ENCODE measurements around the gene LRP8.

LRP8 gene

DNA sequence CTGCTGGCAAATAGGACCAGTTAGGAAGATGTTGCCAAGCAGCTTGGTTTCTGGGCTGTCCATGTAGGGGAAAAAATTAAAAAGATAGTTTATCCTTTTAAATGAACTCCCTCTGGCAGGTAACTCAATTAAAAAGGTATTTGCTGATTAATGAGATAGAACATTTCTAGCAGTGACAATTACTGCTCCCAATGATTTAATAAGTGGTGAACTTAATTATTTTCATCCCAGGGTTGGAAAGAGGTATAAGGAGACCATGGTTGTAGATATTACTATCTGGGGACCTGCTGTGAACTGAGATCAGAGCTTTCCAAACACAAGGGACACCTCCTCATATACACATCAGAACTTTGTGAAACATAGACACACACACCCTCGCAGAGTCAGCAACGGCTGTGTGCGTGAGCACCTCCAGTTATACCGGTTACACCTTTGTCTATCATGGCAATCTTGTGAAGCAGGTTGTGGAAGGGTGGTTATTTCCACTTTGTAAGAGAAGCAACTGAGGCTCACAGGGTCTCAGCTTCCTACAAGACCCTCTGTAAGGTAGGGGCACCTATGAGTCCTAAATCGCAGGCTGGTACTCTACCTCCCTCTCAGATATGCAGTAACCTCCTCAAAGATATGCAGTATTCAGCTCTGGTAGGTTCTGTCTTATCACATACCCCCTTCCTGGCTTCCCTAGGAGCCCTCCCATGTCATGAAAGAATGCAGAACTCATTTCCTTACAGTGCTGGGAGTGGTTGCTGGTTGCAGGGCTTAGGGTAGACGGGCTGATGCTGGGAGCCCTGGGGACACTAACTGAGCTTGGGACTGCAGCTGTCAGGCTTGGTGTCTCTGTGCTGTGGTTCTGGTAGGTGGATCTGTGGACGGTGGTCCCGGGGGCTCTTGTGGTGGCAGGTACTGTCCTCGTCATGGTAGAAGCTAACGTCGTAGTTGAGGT is 71.1 kb downstream of the LRP8 start:
- no peak for DNase-seq

DNA sequence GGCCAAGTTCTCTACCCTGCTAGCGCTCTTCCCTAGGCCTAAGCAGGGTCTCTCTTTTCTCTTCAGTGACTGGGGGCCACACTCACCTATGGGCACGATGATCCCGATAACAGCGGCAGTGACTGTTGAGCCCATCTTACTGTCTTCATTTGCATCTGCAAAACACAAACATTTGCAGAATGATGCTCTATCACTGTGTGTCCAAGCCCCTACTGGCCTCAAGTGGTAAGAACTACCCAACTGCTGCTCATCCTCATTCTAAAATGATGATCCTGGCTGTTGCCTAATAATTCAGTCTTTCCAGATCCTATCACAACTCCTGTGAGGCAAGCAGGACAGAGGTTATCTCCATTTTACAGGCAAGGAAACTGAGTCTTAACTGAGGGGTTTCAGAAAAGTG is 72.8 kb downstream of the LRP8 start:
- DNase-seq, result no peak

DNA sequence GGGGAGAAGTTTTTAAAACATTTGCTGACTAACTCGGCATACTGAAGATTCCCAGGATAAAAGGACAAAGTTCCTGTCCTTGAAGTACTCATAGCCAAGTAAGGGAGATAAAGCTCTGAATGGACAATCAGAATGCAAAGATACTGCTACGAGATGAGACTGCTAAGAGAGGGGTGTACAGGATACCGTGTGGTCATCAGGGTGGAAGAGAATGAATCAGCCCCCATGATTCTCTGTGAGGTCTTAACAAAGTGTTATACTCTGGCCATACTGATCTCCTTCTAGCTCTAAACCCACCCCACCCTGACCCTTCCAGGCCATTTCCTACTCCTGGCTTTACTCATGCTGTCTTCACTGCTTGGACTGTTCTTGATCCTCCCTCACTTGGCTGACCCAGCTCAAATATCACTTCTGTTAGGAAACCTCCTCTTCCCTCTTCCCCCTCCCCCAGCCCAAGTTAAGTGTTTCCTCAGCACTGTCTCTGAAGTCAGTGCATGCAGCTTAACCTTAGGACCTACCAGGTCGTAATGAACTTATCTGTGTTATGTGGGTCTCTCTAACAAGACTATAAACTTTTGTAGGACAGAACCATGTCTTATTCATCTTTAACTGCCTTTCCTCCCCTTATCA is 73.7 kb downstream of the LRP8 start:
- DNase-seq, result no peak

DNA sequence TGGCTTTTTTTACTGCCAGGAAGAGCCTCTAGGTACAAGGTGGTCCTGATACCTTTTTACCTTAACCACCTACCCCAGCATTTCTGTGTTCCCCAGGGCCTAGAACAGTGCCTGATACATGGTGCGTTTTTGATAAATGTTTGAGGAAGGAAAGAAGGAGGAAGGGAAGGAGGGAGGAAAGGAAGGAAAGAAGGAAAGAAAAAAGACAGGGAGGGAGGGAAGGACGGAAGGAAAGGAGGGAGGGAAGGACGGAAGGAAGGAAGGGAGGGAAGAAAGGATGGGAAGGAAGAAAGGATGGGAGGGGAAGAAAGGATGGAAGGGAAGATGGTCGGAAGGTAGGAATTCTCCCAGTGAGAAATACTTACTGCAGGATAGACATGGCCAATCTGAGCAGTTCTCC is 77.5 kb downstream of the LRP8 start:
- DNase-seq, result no peak

DNA sequence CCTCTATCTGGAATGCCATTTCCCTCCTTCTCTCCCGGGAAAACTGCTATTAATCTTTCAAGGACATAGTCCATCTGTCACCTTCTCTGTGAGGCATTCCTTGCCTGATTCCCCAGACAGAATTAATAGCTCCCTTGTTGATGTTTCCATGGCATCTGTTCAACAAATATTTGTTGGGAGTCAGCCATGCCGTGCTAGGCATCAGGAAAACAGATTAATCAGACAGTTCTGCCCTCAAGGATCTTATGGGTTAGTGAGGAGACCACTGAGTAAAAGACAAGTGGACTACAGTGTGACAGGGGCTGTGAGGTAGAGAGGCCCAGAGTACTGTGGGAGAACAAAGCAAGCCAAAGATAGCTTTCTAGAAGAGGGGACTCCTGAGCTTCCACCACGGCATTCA is 78.2 kb downstream of the LRP8 start:
- DNase-seq, result no peak

DNA sequence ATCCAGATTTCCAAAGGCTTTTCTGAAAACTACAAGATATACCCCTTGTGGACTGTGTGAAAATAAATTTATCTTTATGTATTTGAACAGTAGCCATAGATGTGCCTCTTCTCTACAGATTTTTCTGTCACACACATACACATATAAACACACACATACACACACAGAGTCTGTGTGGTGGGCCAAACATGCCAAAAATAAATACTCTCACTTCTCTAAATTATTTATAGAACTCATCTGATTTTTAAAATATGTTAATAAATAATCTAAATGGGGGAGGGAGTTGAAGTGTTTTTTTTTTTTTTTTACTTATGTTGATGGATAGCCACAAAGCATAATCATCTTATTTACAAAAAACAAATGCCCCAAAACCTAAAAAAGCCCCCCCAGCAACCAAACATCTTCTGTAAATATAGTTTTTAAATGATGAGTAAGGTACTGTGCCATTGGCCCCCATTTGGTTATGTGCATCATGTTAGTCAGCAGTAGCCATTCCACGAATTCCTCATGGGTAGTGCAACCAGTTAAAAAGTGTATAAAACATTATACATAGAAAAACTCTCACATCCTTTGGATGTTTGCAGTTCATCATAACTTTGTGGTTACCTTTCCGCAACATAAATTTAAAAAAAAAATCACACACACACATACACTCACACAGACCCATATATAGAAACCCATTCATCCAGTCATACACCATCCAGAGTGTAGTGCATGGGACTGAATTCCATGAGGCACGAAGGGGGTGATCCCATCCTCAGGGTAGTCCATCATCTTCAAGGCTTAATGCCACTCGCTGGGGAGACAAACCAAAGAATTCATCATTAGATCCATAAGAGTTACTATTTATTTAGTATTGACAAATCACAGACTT is 81.4 kb downstream of the LRP8 start:
- no peak for DNase-seq

DNA sequence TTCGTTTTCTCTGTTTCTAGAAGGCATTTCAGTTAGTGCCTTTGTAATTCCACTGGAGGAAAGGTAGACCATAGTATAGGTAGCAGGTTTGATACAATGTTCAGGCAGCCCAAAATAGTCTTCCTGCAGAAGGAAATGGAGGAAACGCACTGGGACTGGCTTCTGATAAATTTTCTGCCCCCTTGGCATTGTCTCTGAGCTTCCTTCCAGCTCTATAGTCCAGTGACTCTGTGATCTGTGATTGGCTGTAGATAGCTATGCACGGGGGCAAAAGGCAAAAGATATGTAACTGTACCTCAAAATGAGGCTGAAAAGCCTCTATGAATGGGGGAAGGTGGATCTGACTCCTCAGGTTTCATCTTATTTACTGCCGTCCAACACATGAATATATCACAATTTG is 83.7 kb downstream of the LRP8 start:
- DNase-seq, result no peak

DNA sequence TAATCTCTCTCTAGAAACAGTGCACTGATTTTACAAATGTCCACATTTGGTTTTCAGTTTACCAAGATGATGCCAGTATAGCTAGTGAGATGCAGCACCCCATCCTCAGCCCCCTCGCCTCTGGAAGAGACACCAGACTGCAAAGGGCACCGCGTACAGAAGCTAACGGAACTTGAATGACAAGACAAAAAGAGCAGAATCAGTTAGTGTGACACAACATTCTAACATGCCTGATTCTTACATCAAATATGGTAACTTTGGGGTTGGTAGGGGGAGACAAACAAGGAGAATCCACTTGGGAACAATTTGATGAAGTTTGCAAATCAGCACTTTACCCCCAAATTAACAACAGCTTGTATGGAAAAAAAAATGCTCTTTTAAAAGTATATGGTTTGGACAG is 85.5 kb downstream of the LRP8 start:
- no peak for DNase-seq

DNA sequence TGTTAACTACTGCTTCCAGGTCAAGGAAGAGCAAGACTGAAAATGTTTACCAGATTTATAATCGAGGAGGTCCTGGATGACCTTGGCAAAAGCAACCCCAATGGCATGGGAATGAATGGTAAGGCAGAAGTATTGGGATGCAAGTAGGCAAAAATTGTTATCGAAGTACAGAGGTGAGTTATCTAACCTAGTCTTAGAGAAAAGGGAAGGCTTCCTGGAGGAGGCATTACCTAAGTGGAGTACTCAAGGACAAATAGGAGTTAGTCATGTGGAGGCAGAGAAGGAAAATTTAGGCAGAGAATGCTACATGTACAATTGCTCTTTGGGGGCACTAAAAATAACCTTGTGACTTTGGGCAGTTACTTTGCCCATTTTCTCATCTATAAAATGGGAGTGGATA is 86.0 kb downstream of the LRP8 start:
- no peak for DNase-seq

DNA sequence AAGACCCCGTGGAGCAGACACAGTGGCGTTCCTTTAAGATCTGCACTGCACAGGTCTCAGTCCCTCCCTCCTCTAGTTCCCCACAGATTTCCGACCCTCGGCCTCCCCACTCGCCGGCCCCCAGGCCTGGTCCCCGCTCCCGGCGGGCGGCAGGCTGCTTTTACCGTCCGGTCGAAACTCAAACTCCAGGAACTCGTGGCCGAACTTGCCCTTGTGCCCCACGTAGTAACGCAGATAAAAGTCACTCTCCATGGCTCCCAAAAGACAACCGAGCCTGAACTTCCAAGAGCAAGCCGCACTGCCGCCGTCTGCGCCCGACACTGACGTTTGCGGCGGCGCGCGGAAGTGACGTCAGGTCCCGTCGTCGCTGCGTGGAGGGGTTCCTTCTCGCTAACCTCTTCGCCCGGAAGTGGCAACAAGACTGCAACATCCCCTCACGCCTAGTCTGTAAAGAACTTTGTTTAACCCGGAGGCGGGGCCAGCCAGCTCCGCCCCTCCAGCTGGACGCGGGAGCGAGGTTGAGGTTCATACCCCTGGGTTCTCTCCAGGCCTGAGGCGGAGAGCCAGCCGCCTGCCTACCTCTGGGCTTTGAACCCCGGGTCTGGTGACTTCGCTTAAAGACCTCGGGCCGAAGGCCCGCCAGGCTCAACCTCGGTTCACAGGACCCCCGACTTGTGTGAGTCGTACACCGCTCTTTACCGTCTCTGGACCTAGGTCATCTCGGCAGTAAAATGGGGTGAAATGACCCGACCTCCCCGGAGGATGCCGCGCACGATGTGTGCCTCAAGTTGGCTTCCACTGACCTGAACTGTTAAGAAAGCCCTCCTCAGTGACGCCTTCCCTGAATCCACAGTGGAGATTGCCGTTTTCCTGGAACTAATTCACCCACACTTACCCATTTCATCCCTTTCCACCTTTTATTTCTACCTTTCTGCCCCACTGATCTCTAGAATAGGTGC is 89.4 kb downstream of the LRP8 start, which contains the start of gene MAGOH:
MAGOH (minus strand) TSS at position 322 of the 959 bp plus-strand sequence; CDS start at position 252, 70 bp downstream.
- DNase-seq, result peak; percentile 59 to 75

DNA sequence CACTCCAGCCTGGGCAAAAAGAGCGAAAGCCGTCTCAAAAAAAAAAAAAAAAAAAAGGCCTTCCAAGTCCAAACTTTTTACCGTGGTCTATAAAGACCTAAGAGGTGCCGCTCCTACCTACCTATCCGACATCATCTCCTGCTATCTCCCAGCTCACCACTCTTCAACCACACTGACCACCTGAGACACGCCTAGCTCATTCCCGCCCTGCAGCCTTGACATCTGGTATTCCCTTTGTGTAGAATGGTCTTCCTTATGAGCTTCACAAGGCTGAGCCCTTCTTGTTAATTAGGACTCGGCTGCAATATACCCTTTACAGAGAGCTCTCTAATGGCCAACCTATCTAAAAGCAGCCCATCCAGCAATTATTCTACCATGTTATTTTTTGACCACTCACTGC is 90.2 kb downstream of the LRP8 start:
- no peak for DNase-seq

DNA sequence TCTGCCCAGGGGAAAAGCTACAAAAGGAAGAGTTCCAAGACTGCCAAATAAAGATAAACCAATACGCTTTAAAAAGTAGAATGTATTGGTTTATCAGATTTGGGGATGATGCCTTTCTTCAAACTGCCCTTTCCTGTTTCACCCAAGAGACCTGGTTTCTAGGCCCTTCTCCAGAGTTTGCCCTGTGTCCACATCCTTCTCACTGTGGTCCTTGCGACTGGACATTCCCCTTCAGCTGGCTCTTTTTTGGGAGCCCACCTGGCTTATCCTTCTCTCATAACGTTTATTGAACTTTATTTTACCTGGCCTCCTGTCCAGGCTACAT is 106.9 kb downstream of the LRP8 start:
- DNase-seq, result no peak

DNA sequence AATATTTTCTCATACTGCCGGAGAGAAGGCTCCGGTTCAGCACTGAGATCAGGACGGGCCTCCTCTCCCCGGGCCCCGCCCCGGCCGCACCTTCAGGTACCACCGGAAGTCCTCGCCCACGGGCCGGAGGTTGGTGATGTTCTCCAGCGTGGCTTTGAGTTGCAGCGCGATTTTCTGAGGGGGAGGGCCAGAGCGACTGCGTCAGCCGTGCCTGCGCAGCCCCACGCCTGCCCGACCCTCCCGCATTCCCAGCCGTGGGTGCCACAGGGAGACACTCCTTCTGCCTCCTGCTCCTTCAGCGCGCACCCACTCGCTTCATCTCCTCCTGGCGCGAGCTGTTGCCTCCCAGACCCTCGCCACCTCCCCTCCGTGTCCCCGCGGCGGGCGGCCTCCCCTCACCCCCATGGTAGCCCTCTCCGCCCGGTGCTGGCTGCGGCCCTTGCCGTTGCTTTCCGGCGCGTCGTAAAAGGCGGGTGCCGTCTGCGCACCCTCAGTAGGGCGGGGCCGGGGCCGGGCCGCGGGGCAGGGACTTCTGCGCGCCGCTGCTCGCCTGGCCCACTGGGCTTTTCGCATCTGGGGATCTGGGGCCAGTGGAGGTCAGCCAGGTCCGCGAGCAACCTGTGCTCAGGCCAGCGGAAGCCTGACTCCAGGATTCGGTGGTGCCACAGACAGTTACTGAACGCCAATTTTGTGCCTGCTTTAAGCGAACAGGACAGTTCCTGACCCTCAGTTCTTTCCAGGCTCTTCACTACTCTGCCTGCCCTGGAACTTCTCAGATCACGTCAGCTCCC is 107.5 kb downstream of the LRP8 start, which contains the start of gene CZIB:
CZIB (minus strand) TSS at position 464 of the 791 bp plus-strand sequence; CDS start at position 405, 59 bp downstream.
- DNase-seq, result peak; percentile 91 to 92

DNA sequence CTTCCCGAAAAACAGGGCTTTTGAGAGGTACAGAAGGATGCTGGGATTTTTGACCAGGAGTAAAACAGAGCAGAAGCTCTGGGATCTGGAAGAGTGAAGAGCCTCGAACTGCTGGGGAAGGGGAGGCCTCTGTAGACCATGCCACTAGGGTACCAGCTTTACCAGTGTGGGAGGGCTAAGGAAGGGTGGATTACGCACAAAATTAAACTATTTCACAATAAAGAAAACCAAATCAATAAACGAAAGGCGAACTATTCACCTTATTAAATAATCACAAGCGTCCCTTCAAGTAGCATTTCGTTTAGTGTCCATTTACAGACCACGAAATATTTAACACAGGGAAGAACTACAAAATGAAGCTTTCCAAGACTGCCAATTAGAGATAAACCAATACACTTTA is 108.2 kb downstream of the LRP8 start:
- no peak for DNase-seq

DNA sequence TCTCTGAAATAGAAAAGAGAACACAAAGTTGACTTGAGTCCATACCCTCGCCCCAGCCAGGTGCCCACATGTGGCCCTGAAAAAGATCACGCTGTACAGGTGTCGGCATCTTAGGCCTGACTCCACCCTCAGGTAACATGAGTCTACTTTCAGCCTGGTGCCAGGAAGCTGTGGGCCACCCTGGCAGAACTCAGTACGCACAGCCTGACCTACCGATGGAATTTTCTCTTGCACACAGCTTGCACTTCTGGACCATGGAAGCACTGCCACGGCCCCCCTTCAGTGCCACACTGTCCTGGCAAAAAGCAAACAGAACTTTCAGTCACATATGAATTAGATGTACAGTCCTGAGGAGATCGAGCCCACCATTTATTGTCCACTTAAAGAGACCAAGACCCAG is 109.7 kb downstream of the LRP8 start:
- DNase-seq, result no peak

DNA sequence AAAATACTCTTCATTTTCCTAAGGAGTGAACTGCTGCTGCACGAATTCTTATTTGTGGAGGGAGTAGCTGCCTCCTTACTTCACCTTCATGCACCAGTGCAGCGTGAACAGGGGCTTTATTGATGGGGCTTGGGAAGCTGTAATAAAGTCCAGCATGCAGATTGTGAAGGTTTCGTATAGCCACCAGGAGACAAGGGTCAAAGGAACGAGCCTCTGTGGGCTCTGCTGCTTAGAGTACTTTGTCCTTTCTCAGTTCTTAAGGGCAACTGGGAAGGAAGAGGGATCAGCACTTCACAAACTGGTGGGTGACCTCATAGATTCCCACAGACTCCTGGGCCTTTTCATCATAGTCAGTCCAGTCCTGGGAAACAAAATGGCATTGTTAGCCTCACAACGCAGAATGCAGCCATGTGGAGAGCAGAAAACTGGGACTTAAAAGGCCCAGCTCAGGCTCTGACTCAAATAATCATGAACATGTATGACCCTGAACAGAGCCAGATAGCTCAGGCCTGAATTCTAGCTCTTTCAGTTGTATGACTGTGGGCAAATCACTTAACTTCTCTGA is 113.4 kb downstream of the LRP8 start:
- DNase-seq, result no peak

DNA sequence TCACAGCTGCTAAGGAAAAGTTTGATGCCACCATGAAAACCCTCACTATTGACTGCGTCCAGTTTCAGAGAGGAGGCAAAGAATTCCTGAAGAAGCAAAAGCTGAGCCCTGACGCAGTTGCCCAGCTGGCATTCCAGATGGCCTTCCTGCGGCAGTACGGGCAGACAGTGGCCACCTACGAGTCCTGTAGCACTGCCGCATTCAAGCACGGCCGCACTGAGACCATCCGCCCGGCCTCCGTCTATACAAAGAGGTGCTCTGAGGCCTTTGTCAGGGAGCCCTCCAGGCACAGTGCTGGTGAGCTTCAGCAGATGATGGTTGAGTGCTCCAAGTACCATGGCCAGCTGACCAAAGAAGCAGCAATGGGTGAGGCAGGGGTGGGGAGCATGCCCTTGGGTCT is 116.9 kb downstream of the LRP8 start:
- DNase-seq, result no peak

DNA sequence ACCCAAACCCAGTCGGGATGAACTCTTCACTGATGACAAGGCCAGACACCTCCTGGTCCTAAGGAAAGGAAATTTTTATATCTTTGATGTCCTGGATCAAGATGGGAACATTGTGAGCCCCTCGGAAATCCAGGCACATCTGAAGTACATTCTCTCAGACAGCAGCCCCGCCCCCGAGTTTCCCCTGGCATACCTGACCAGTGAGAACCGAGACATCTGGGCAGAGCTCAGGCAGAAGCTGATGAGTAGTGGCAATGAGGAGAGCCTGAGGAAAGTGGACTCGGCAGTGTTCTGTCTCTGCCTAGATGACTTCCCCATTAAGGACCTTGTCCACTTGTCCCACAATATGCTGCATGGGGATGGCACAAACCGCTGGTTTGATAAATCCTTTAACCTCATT is 117.5 kb downstream of the LRP8 start:
- no peak for DNase-seq

DNA sequence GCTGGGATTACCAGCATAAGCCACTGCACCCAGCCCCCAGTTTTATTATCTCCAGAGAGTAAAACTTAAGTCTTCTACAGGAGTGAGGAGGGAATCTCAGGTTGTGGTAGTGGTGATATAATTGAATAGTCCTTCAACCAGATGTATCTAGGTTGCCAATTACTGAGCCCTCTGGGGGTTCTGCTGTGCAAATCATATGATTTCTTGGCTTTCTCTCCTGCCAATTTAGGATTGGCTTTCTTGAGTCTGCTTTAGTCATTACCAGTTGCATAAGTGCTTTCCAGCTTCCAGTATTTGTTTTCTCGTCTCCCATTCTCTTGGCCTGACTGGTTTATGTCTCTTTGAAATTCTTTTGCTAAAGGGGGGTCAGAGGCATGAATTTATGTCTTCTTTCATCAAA is 120.1 kb downstream of the LRP8 start:
- no peak for DNase-seq

DNA sequence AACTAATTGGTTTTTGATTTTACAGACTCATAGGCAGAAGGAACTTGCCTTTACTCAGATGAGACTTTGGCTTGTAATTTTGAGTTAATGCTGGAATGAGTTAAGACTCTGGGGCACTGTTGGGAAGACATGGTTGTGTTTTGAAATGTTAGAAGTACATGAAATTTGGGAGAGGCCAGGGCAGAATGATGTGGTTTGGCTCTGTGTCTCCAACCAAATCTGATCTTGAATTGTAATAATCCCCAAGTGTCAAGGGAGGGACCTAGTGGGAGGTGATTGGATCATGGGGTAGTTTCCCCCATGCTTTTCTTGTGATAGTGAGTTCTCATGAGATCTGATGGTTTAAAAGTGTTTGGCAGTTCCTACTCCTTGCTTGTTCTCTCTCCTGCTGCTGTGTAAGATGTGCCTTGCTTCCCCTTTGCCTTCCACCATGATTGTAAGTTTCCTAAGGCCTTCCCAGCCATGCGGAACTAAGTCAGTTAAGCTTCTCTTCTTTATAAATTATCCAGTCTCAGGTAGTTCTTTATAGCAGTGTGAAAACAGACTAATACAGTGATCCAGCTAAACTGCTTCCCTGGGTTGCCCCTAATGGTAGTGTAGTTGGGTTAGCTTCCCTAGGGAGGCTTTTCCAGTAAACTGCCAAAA is 121.0 kb downstream of the LRP8 start:
- DNase-seq, result no peak

Data from NCI-H187 (cell line).